ENCODE data around the gene CDH22.

DNA sequence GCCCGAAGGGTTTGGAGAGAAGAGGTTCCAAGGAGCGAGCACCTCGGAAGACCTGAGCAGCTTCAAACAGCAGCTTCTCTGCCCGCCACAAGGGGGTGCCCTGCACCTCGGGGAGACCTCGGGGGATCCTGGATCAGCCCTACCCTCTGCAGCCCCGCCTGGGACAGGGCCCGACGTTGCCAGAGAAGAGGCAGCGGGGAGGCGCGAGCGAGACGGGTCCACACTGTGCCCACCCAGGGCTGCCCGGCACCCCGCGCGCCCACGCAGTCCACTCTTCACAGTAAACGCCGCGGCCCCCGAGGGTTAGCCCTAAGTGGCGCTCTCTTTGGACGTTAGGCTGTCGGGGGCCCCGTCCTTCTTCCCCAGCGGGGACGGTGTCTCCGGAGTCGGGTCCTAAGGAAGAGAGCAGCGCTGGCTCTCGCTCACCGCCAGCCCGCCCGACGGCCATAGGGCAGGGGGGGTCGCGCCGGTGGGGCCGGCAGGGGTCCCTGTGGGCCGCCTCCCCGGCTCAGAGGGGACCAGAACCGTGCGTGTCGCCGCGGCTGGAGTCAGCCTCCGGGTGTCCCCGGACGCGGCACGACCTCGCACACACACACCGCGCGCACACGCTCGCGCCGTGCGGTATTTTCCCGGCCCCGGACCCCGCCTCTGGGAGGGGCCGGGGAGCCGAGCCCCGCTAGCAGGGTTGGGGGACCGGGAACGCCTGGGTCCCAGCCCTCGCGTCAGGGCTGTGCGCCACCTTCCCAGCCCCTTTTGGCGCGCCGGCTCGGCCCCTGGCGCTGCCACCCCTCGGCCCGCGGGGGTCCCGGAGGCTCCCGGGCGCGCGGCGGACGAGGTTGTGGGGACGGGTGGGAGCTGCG, 929 bp downstream of the CDH22 start:
- no peak for TF ChIP-seq POLR2A (IDR thresholded peaks at IDR 0.05)
- TF ChIP-seq, protein P1, sequence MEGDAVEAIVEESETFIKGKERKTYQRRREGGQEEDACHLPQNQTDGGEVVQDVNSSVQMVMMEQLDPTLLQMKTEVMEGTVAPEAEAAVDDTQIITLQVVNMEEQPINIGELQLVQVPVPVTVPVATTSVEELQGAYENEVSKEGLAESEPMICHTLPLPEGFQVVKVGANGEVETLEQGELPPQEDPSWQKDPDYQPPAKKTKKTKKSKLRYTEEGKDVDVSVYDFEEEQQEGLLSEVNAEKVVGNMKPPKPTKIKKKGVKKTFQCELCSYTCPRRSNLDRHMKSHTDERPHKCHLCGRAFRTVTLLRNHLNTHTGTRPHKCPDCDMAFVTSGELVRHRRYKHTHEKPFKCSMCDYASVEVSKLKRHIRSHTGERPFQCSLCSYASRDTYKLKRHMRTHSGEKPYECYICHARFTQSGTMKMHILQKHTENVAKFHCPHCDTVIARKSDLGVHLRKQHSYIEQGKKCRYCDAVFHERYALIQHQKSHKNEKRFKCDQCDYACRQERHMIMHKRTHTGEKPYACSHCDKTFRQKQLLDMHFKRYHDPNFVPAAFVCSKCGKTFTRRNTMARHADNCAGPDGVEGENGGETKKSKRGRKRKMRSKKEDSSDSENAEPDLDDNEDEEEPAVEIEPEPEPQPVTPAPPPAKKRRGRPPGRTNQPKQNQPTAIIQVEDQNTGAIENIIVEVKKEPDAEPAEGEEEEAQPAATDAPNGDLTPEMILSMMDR (IDR thresholded peaks at IDR 0.05): peak; percentile 77 to 88 (median 82)

Measured in right lobe of liver (tissue), 4 donors.